Measurements from ENCODE around the gene YTHDC1. TPM values are rescaled to one million over a fixed set of nuclear protein-coding genes. Genes with fewer than 3 reads are reported as not detected.

The YTHDC1 gene
- total and polyA plus RNA-seq, 2 of the 8 experiments (the other 6 are each of a cell fraction or from before 2014, with no cell fraction given): 25.7 to 89.5 TPM

GRCh38 chr4:68368691-68369131 is 18.8 kb upstream of the YTHDC1 start (continued):
- TF ChIP-seq, protein P1, sequence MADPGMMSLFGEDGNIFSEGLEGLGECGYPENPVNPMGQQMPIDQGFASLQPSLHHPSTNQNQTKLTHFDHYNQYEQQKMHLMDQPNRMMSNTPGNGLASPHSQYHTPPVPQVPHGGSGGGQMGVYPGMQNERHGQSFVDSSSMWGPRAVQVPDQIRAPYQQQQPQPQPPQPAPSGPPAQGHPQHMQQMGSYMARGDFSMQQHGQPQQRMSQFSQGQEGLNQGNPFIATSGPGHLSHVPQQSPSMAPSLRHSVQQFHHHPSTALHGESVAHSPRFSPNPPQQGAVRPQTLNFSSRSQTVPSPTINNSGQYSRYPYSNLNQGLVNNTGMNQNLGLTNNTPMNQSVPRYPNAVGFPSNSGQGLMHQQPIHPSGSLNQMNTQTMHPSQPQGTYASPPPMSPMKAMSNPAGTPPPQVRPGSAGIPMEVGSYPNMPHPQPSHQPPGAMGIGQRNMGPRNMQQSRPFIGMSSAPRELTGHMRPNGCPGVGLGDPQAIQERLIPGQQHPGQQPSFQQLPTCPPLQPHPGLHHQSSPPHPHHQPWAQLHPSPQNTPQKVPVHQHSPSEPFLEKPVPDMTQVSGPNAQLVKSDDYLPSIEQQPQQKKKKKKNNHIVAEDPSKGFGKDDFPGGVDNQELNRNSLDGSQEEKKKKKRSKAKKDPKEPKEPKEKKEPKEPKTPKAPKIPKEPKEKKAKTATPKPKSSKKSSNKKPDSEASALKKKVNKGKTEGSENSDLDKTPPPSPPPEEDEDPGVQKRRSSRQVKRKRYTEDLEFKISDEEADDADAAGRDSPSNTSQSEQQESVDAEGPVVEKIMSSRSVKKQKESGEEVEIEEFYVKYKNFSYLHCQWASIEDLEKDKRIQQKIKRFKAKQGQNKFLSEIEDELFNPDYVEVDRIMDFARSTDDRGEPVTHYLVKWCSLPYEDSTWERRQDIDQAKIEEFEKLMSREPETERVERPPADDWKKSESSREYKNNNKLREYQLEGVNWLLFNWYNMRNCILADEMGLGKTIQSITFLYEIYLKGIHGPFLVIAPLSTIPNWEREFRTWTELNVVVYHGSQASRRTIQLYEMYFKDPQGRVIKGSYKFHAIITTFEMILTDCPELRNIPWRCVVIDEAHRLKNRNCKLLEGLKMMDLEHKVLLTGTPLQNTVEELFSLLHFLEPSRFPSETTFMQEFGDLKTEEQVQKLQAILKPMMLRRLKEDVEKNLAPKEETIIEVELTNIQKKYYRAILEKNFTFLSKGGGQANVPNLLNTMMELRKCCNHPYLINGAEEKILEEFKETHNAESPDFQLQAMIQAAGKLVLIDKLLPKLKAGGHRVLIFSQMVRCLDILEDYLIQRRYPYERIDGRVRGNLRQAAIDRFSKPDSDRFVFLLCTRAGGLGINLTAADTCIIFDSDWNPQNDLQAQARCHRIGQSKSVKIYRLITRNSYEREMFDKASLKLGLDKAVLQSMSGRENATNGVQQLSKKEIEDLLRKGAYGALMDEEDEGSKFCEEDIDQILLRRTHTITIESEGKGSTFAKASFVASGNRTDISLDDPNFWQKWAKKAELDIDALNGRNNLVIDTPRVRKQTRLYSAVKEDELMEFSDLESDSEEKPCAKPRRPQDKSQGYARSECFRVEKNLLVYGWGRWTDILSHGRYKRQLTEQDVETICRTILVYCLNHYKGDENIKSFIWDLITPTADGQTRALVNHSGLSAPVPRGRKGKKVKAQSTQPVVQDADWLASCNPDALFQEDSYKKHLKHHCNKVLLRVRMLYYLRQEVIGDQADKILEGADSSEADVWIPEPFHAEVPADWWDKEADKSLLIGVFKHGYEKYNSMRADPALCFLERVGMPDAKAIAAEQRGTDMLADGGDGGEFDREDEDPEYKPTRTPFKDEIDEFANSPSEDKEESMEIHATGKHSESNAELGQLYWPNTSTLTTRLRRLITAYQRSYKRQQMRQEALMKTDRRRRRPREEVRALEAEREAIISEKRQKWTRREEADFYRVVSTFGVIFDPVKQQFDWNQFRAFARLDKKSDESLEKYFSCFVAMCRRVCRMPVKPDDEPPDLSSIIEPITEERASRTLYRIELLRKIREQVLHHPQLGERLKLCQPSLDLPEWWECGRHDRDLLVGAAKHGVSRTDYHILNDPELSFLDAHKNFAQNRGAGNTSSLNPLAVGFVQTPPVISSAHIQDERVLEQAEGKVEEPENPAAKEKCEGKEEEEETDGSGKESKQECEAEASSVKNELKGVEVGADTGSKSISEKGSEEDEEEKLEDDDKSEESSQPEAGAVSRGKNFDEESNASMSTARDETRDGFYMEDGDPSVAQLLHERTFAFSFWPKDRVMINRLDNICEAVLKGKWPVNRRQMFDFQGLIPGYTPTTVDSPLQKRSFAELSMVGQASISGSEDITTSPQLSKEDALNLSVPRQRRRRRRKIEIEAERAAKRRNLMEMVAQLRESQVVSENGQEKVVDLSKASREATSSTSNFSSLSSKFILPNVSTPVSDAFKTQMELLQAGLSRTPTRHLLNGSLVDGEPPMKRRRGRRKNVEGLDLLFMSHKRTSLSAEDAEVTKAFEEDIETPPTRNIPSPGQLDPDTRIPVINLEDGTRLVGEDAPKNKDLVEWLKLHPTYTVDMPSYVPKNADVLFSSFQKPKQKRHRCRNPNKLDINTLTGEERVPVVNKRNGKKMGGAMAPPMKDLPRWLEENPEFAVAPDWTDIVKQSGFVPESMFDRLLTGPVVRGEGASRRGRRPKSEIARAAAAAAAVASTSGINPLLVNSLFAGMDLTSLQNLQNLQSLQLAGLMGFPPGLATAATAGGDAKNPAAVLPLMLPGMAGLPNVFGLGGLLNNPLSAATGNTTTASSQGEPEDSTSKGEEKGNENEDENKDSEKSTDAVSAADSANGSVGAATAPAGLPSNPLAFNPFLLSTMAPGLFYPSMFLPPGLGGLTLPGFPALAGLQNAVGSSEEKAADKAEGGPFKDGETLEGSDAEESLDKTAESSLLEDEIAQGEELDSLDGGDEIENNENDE (IDR thresholded peaks at IDR 0.05; ENCODE audit: insufficient replicate concordance, low read length): no peak
- TF ChIP-seq HDAC6 (IDR thresholded peaks at IDR 0.05; ENCODE audit: low read depth, low read length): no peak
- no peak for TF ChIP-seq PHF8 (conservative IDR thresholded peaks at IDR 0.05; ENCODE audit: low read depth, low read length)
- TF ChIP-seq SP1 (IDR thresholded peaks at IDR 0.05; ENCODE audit: low read depth, low read length): no peak
- no peak for TF ChIP-seq CTCF (IDR thresholded peaks at IDR 0.05; ENCODE audit: control extremely low read depth in 1 of 3, insufficient read depth in 1 of 3, low read depth in 1 of 3, low read length in 3 of 3)
- no peak for TF ChIP-seq SIX5 (IDR thresholded peaks at IDR 0.05; ENCODE audit: low read depth, low read length)
- TF ChIP-seq KDM1A (IDR thresholded peaks at IDR 0.05; ENCODE audit: borderline replicate concordance, low read length): no peak
- no peak for TF ChIP-seq RFX5 (IDR thresholded peaks at IDR 0.05; ENCODE audit: borderline replicate concordance, low read depth, low read length)

Measured in H1 (cell line).